GM19324 (cell line): ENCODE data around the gene C3AR1.
"Not testable (repeated sequence)": the region's sequence is repeated elsewhere in the genome, so short reads cannot be mapped to it uniquely, and the experiment has no call there.

Source experiments
- ATAC-seq: cut with Tn5 transposase; IDR thresholded peaks from one replicate; pipeline ENCODE4 v1.9.1; 2021; ENCODE audit warnings: mild to moderate bottlenecking, moderate library complexity; ENCODE audit not compliant: unreplicated experiment, low FRiP score

The C3AR1 gene

GRCh38 chr12:8031017-8031416 lies 35.1 kb downstream of the C3AR1 start:
- not testable (repeated sequence) for ATAC-seq

GRCh38 chr12:8030189-8030588 lies 36.0 kb downstream of the C3AR1 start:
- no peak for ATAC-seq

- no peak for ATAC-seq
Observed at GRCh38 chr12:8028267-8028666, 37.9 kb downstream of the C3AR1 start.

- no peak for ATAC-seq
Observed at GRCh38 chr12:8027856-8028255, 38.3 kb downstream of the C3AR1 start.

GRCh38 chr12:8026291-8026900 lies 39.8 kb downstream of the C3AR1 start:
- peak; percentile 99 for ATAC-seq

- no peak for ATAC-seq
Observed at GRCh38 chr12:8018666-8019581, 47.2 kb downstream of the C3AR1 start.

- ATAC-seq, result not testable (repeated sequence)
Observed at GRCh38 chr12:8018213-8018612, 47.9 kb downstream of the C3AR1 start.

- ATAC-seq, result no peak
Observed at GRCh38 chr12:8014836-8015235, 51.3 kb downstream of the C3AR1 start.

- no peak for ATAC-seq
Observed at GRCh38 chr12:8012651-8013309, 53.4 kb downstream of the C3AR1 start.

- ATAC-seq, result no peak
Observed at GRCh38 chr12:8011331-8011730, 54.8 kb downstream of the C3AR1 start.
